Measurements from ENCODE around the gene GNG12. TPM values are rescaled to one million over a fixed set of nuclear protein-coding genes. Genes with fewer than 3 reads are reported as not detected.

GNG12 gene
- polyA plus RNA-seq, 3 donors, result 0.03 TPM; not detected in 2

- no peaks in the 10 kb centered on the region for H3K4me1 ChIP-seq (ENCODE audit: control insufficient read depth in 1 of 2, insufficient read depth in 2 of 2, low read length in 2 of 2)
- no peaks in the 10 kb centered on the region for H3K9me3 ChIP-seq (replicated peaks in 1 of 2; ENCODE audit: control insufficient read depth in 1 of 2, insufficient read depth in 1 of 2, low read length in 2 of 2)
- intact Hi-C loops (cut with micrococcal nuclease), result no loop called here
- no peaks in the 10 kb centered on the region for H3K27me3 ChIP-seq (ENCODE audit: control insufficient read depth in 2 of 2, insufficient read depth in 2 of 2, low read length in 2 of 2)
- no peaks in the 10 kb centered on the region for H4K20me1 ChIP-seq (ENCODE audit: insufficient read depth, low read length)
- no CpG with 5 or more reads among the region's 4 CpGs for WGBS (ENCODE audit: insufficient coverage)
- Mint-ChIP-seq H3K4me3 (no peak overlapping the region), H3K9me3 (peaks cover 0 to 3% (median 0%) of the 10 kb centered on the region in 7 donors), H3K36me3 (no peaks in the 10 kb centered on the region), H3K4me1 (no peaks in the 10 kb centered on the region), H3K27me3 (ENCODE audit: low read depth in 3 of 3) (peaks cover 0 to 4% (median 3%) of the 10 kb centered on the region in 3 donors), H3K27ac (peak overlapping the region in 1 of 7 donors; percentile 46)
- no peak overlapping the region for H3K4me3 ChIP-seq (replicated peaks in 1 of 3; ENCODE audit: low read depth in 2 of 3, low read length in 3 of 3)
- no peaks in the 10 kb centered on the region for H3K79me2 ChIP-seq (ENCODE audit: insufficient read depth, low read length)
- H3K36me3 ChIP-seq (replicated peaks in 1 of 2; ENCODE audit: control insufficient read depth in 1 of 2, insufficient read depth in 2 of 2, low read length in 2 of 2), result no peaks in the 10 kb centered on the region
- no peak overlapping the region for H2AFZ ChIP-seq (ENCODE audit: insufficient read depth, low read depth, low read length, poor library complexity, severe bottlenecking)
- H3K27ac ChIP-seq (ENCODE audit: low read depth in 1 of 2, low read length in 2 of 2), result no peak overlapping the region
- no peak for DNase-seq
- no peak overlapping the region for H3K4me2 ChIP-seq (replicated peaks; ENCODE audit: extremely low read depth, low read length, poor library complexity, severe bottlenecking)
- no peak overlapping the region for H3K9ac ChIP-seq (ENCODE audit: insufficient read depth, low read length, poor library complexity, severe bottlenecking)
- no peak for TF ChIP-seq CTCF (IDR thresholded peaks at IDR 0.05)
Observed at GRCh38 chr1:67809887-67810286, 23.4 kb downstream of the GNG12 start.

- Histone ChIP-seq H2AFZ (ENCODE audit: insufficient read depth, low read depth, low read length, poor library complexity, severe bottlenecking) (no peak overlapping the region), H3K9me3 (replicated peaks in 1 of 2; ENCODE audit: control insufficient read depth in 1 of 2, insufficient read depth in 1 of 2, low read length in 2 of 2) (no peaks in the 10 kb centered on the region), H3K27me3 (ENCODE audit: control insufficient read depth in 2 of 2, insufficient read depth in 2 of 2, low read length in 2 of 2) (no peaks in the 10 kb centered on the region), H3K9ac (ENCODE audit: insufficient read depth, low read length, poor library complexity, severe bottlenecking) (no peak overlapping the region), H3K4me3 (replicated peaks in 1 of 3; ENCODE audit: low read depth in 2 of 3, low read length in 3 of 3) (no peak overlapping the region), H3K36me3 (replicated peaks in 1 of 2; ENCODE audit: control insufficient read depth in 1 of 2, insufficient read depth in 2 of 2, low read length in 2 of 2) (no peaks in the 10 kb centered on the region), H3K27ac (ENCODE audit: low read depth in 1 of 2, low read length in 2 of 2) (no peak overlapping the region), H4K20me1 (ENCODE audit: insufficient read depth, low read length) (no peaks in the 10 kb centered on the region), H3K4me2 (replicated peaks; ENCODE audit: extremely low read depth, low read length, poor library complexity, severe bottlenecking) (no peak overlapping the region), H3K79me2 (ENCODE audit: insufficient read depth, low read length) (no peaks in the 10 kb centered on the region), H3K4me1 (ENCODE audit: control insufficient read depth in 1 of 2, insufficient read depth in 2 of 2, low read length in 2 of 2) (no peaks in the 10 kb centered on the region)
- DNase-seq, result no peak
- intact Hi-C loops (cut with micrococcal nuclease), result no loop called here
- H3K27ac Mint-ChIP-seq, result no peak overlapping the region
- no peak for TF ChIP-seq CTCF (IDR thresholded peaks at IDR 0.05)
- no peak overlapping the region for H3K4me3 Mint-ChIP-seq
- no peaks in the 10 kb centered on the region for H3K4me1 Mint-ChIP-seq
- H3K9me3 Mint-ChIP-seq, result peaks cover 0 to 3% (median 0%) of the 10 kb centered on the region in 7 donors
- no peaks in the 10 kb centered on the region for H3K36me3 Mint-ChIP-seq
- peaks cover 4 to 6% (median 5%) of the 10 kb centered on the region in 3 donors for H3K27me3 Mint-ChIP-seq (ENCODE audit: low read depth in 3 of 3)
Observed at GRCh38 chr1:67807282-67807681, 26.0 kb downstream of the GNG12 start.

Measured in CD14-positive monocyte (primary cell).